Dendritic cell treated with granulocyte-macrophage colony-stimulating factor and Interleukin-4, amounts not matched to agents 40 ng/mL and 50 ng/mL, for 4 days (primary cell): ENCODE measurements around the gene FAM241B.

ENCODE experiments used
- H3K27ac Mint-ChIP-seq: one replicate; pipeline ENCODE4 v1.8.0; 2022; ENCODE audit warnings: mild to moderate bottlenecking, mixed read lengths
- H3K27me3 Mint-ChIP-seq: one replicate; pipeline ENCODE4 v1.8.0; 2022; ENCODE audit warnings: mild to moderate bottlenecking, mixed read lengths
- H3K36me3 Mint-ChIP-seq: one replicate; pipeline ENCODE4 v1.8.0; 2022; ENCODE audit warnings: low read depth, mixed read lengths
- H3K4me1 Mint-ChIP-seq: one replicate; pipeline ENCODE4 v1.8.0; 2022; ENCODE audit warnings: low read depth, mixed read lengths
- H3K4me3 Mint-ChIP-seq: one replicate; pipeline ENCODE4 v1.8.0; 2022; ENCODE audit warnings: mild to moderate bottlenecking, moderate library complexity, mixed read lengths
- H3K9me3 Mint-ChIP-seq: one replicate; pipeline ENCODE4 v1.8.0; 2022; ENCODE audit warnings: mixed read lengths
- intact Hi-C: fragments of 100-400 bp; cut with micrococcal nuclease; formaldehyde crosslinking; loops from one replicate; pipeline ENCODE4 v1.15.0; 2022

FAM241B gene

GRCh38 chr10:69626826-69627225, 3.2 kb upstream of the FAM241B start:
- Mint-ChIP-seq H3K4me1 (no peaks in the 10 kb centered on the region), H3K27ac (no peak overlapping the region), H3K9me3 (peaks cover 26% of the 10 kb centered on the region), H3K4me3 (no peak overlapping the region), H3K36me3 (no peaks in the 10 kb centered on the region), H3K27me3 (peaks cover 47% of the 10 kb centered on the region)
- intact Hi-C loops = no loop called here

GRCh38 chr10:69628891-69629290, 1.2 kb upstream of the FAM241B start:
- Mint-ChIP-seq H3K4me3 (no peak overlapping the region), H3K27me3 (peaks cover 45% of the 10 kb centered on the region), H3K9me3 (peaks cover 17% of the 10 kb centered on the region), H3K36me3 (no peaks in the 10 kb centered on the region), H3K4me1 (no peaks in the 10 kb centered on the region), H3K27ac (no peak overlapping the region)
- intact Hi-C loops = no loop called here

DNA sequence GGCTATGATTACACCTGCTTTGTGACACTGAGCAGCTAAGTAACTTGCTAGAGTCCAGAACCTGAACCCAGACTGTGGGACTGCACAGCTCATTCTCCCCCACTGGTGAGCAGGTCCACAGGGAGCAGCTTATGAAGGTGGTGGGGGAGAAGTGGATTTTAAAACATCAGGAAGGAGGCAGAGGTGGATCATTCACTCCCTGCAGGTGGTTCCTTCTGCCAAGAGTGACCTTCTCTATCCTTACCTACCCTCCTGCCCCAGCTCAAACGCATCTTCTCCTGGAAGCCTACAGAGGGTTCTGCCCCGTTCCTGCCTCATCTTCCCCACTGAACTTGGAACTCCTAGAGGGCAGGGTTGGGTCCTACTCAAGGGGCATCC, 539 bp upstream of the FAM241B start:
- H3K36me3 Mint-ChIP-seq = no peaks in the 10 kb centered on the region
- intact Hi-C loops = no loop called here
- peaks cover 11% of the 10 kb centered on the region for H3K9me3 Mint-ChIP-seq
- no peak overlapping the region for H3K27ac Mint-ChIP-seq
- no peak overlapping the region for H3K4me3 Mint-ChIP-seq
- peaks cover 45% of the 10 kb centered on the region for H3K27me3 Mint-ChIP-seq
- no peaks in the 10 kb centered on the region for H3K4me1 Mint-ChIP-seq

DNA sequence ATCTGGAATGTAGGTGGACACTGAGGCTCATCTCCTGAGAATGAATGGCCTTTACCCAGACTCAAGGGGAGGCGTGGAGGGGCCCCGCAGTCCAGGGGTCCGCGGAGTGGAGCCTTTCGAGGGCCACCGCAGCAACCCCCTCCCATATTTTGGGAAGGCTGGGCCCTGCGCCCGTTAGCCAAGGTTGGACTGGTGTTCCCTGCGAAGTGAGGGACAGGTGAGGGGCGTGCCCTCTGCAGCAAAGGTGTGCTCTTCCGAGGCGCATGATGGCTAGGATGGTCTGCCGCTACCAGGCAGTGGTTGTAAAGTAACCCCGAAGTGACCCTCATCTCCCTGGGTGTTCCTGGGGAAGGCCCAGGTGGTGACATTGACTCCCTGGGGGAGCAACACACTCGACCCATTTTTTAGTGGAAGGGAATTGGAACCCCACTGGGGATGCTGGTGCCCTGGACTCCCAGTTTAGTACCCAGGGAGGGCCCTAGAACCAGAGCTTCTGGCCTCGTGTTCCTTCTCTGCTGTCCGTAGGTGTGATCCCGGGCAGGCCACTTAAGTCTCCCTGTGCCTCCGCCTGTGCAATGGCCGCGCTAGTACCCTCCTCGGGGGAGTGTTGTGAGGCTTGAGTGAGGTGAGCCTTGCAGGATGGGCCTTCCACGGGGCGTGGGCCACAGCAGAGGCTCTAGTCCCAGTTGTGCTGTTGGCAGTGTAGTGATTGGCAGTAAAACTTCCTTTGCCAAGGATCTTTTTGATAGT, 779 bp downstream of the FAM241B start:
- intact Hi-C loops = loop anchor here (10.0 kb wide), 1 partner anchor 206 kb away; no protein-coding TSS in a partner anchor
- no peak overlapping the region for H3K27ac Mint-ChIP-seq
- no peak overlapping the region for H3K4me3 Mint-ChIP-seq
- no peaks in the 10 kb centered on the region for H3K36me3 Mint-ChIP-seq
- no peaks in the 10 kb centered on the region for H3K9me3 Mint-ChIP-seq
- H3K4me1 Mint-ChIP-seq = no peaks in the 10 kb centered on the region
- H3K27me3 Mint-ChIP-seq = peaks cover 41% of the 10 kb centered on the region

- H3K9me3 Mint-ChIP-seq = no peaks in the 10 kb centered on the region
- H3K36me3 Mint-ChIP-seq = no peaks in the 10 kb centered on the region
- intact Hi-C loops = loop anchor here (10.0 kb wide), 1 partner anchor 207 kb away; no protein-coding TSS in a partner anchor
- H3K27me3 Mint-ChIP-seq = peaks cover 41% of the 10 kb centered on the region
- no peak overlapping the region for H3K27ac Mint-ChIP-seq
- no peak overlapping the region for H3K4me3 Mint-ChIP-seq
- no peaks in the 10 kb centered on the region for H3K4me1 Mint-ChIP-seq
These were observed 1.5 kb downstream of the FAM241B start for GRCh38 chr10:69631566-69631965.

DNA sequence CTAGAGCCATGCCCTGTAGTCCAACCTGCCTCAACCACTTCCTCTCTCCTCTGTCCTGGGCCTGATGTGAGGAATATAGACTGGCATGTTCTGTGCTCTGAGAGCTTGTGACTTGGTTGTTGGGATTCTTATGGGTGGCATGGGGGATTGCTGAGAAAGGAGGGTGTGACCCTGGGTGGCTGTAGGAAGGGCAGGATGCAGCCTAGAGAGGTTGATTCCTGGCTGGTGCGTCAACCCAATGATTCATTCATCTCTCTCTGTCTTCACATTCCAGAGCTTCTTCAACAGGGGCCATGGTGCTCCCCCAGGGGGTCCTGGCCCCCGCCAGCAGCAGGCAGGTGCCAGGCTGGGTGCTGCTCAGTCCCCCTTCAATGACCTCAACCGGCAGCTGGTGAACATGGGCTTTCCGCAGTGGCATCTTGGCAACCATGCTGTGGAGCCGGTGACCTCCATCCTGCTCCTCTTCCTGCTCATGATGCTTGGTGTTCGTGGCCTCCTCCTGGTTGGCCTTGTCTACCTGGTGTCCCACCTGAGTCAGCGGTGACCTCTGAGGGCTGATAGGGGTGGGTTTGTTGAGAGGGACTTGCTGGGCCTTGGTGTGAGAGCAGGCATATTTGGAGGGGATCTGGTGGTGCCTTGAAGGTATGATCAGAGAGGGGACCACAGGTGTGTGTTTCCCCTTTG, 2.6 kb downstream of the FAM241B start:
- Mint-ChIP-seq H3K27me3 (peaks cover 39% of the 10 kb centered on the region), H3K36me3 (no peaks in the 10 kb centered on the region), H3K4me3 (no peak overlapping the region), H3K9me3 (no peaks in the 10 kb centered on the region), H3K27ac (no peak overlapping the region), H3K4me1 (no peaks in the 10 kb centered on the region)
- intact Hi-C loops = loop anchor here (10.0 kb wide), 1 partner anchor 208 kb away; no protein-coding TSS in a partner anchor

DNA sequence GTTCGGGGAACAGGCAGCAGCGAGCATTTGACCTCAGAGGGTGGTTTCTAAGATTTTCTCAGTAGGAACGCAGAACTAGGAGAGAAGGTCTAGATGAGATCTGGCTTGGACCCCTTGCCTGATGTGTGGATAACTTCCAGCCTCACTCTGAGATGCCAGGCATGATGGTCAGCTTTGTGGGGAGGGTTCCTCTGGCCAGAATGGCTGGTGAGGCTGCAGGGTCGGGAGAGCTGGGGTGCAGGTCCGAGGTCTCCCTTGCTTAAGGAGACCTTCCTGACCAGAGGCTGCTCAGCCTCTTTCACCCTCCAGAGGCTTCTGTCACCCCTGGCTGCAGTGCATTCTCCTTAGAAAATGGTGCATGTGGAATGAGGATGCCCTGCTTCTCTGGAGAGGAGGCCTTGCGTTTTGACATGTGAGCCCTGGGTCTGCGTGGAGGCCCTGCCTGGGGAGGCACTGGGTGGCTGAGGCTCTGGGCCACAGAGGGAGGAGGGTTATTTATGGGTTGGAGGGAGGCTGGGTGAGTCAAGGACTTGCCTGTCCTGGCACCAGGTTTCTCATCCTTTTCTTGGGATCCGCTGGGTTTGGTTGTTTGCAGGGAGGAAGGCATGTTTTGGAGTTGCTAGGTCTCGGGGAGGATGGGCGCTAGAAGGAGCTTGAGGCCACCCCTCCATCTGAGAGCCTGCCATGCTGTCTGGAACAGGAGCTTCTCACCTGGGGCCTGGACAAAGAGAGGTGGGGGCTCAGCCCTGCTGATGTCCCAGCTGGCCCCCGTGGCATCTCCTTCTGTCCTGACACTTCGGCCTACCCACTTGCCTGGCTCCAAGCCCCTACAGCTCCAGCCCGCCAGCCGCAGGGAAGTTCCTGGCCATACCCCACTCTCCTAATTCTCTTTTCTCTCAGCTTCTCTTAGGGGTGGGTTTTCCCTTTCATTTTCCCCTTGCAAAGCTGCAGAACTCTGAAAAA, 3.9 kb downstream of the FAM241B start:
- intact Hi-C loops = loop anchor here (10.0 kb wide), 1 partner anchor 209 kb away; no protein-coding TSS in a partner anchor
- no peaks in the 10 kb centered on the region for H3K36me3 Mint-ChIP-seq
- no peaks in the 10 kb centered on the region for H3K9me3 Mint-ChIP-seq
- H3K4me3 Mint-ChIP-seq = no peak overlapping the region
- H3K4me1 Mint-ChIP-seq = no peaks in the 10 kb centered on the region
- no peak overlapping the region for H3K27ac Mint-ChIP-seq
- H3K27me3 Mint-ChIP-seq = peaks cover 31% of the 10 kb centered on the region

GRCh38 chr10:69634759-69635425, 4.8 kb downstream of the FAM241B start:
- Mint-ChIP-seq H3K4me1 (no peaks in the 10 kb centered on the region), H3K9me3 (no peaks in the 10 kb centered on the region), H3K27me3 (peaks cover 22% of the 10 kb centered on the region), H3K4me3 (no peak overlapping the region), H3K36me3 (no peaks in the 10 kb centered on the region), H3K27ac (no peak overlapping the region)
- intact Hi-C loops = loop anchor here (10.0 kb wide), 1 partner anchor 210 kb away; no protein-coding TSS in a partner anchor

DNA sequence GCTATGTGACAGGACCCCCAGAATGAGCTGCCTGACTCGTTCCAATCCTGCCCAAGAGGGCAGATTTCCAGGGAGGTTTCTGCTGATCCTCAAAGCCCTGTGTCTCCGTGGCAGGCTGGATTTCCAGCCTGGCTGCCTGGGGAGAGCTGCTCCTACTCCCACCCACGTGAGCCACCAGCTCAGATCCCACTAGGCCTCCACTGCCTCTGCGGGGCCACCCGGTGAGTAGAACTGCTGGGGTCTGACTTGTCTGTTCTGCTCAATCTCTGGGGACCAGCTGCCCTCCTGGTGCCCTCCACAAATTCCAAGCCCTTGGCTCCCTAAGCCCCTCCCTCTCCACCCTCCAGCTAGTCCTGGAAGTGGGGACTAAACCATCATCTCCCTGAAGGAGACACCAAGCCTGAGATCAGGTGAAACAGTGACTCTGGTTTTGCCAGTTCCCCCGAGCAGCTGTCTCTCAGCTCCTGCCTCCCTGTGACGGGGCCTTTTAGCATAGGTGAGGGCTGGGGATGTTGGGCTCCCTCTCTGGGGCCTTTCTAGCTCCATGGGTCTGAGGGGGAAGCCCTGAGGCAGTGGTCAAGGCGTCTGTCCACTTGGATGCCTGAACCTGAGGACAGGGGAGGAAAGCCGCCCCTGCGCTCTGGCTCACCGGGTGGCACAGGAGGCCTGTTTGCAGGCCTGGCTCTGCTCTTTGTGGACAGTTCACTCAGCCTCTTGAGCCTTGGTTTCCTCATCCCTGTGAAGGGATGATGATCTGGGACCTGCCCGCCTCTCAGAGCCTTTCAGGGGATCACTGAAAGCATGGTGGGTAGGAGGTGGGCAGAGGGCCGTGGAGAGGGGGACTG, 5.6 kb downstream of the FAM241B start:
- Mint-ChIP-seq H3K4me3 (no peak overlapping the region), H3K27me3 (peaks cover 22% of the 10 kb centered on the region), H3K4me1 (no peaks in the 10 kb centered on the region), H3K27ac (no peak overlapping the region), H3K36me3 (no peaks in the 10 kb centered on the region), H3K9me3 (no peaks in the 10 kb centered on the region)
- intact Hi-C loops = loop anchor here (10.0 kb wide), 1 partner anchor 211 kb away; no protein-coding TSS in a partner anchor

DNA sequence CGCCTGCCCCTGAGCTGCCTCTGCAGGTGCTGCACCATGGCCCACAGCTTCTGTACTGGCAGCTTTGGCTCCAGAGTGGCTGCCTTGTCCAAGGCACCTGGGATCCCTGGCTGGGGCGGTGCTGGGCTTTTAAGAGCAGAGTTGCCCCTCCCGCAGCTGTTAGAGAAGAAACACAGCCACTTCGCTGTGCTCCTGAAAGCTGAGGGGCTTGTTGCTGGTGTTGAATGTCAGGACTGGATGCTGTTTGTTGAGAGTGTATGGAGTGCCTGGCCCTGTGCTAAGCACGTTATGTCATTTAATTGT, 6.2 kb downstream of the FAM241B start:
- Mint-ChIP-seq H3K4me1 (no peaks in the 10 kb centered on the region), H3K27me3 (peaks cover 18% of the 10 kb centered on the region), H3K36me3 (no peaks in the 10 kb centered on the region), H3K4me3 (no peak overlapping the region), H3K9me3 (no peaks in the 10 kb centered on the region), H3K27ac (no peak overlapping the region)
- intact Hi-C loops = loop anchor here (10.0 kb wide), 1 partner anchor 211 kb away; no protein-coding TSS in a partner anchor

GRCh38 chr10:69636626-69637605, 6.9 kb downstream of the FAM241B start:
- Mint-ChIP-seq H3K4me3 (no peak overlapping the region), H3K27ac (no peak overlapping the region), H3K36me3 (no peaks in the 10 kb centered on the region), H3K27me3 (peaks cover 11% of the 10 kb centered on the region), H3K9me3 (no peaks in the 10 kb centered on the region), H3K4me1 (no peaks in the 10 kb centered on the region)
- intact Hi-C loops = loop anchor here (10.0 kb wide), 1 partner anchor 212 kb away; no protein-coding TSS in a partner anchor

DNA sequence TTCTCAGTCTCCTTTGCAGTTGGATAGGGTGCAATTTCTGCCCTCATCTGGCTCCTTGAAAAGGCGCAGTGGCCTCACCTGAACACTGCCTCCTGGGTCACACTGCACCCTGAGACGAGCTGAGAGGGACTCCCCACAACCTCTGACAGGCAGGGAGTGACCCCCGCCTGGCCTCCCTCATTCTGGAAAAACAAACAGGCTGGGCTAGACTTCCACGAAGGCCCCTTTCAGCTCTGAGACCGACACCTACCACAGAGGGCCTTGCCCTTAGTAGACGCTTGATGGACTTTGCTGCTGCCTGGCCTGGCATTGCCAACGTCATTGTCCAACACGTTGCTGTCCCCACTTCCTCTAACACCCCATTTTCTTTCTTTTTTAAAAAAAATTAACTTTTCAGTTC, 8.6 kb downstream of the FAM241B start:
- no peaks in the 10 kb centered on the region for H3K36me3 Mint-ChIP-seq
- peaks cover 9% of the 10 kb centered on the region for H3K27me3 Mint-ChIP-seq
- intact Hi-C loops = loop anchor here (1.0 to 10.0 kb wide), 2 partner anchors 123 to 214 kb away; no protein-coding TSS in a partner anchor
- no peaks in the 10 kb centered on the region for H3K9me3 Mint-ChIP-seq
- no peaks in the 10 kb centered on the region for H3K4me1 Mint-ChIP-seq
- H3K27ac Mint-ChIP-seq = no peak overlapping the region
- H3K4me3 Mint-ChIP-seq = no peak overlapping the region
